ENCODE results near the gene RNU1-1.
A peak's percentile ranks its signal among the peaks of the same experiment; 100 is the strongest.
"Not testable (repeated sequence)": the region's sequence is repeated elsewhere in the genome, so short reads cannot be mapped to it uniquely, and the experiment has no call there.

Gene RNU1-1

DNA sequence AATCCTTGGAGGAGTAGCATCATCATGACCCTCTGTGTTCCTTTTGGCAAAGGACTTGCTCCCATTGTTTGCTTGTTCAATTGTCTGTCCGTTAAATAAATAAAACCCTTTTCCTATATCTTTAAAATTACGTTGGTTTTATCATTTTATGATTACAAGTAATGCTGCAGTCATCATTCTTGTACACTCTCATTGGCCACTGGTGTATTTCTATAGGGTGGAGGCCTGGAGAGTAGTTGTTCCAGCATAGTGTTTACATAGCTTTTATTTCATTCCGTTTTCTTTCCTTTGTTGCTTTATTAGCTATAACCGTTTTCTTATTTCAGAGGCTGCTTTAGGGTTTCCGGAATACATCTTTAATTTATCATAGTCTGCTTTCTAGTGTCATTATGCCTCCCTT, 7.6 kb upstream of the RNU1-1 start:
- not testable (repeated sequence) for DNase-seq (ENCODE audit: low spot score)

- no peak for DNase-seq (ENCODE audit: low spot score)
These were observed 7.2 kb upstream of the RNU1-1 start for GRCh38 chr1:16521288-16521583.

DNA sequence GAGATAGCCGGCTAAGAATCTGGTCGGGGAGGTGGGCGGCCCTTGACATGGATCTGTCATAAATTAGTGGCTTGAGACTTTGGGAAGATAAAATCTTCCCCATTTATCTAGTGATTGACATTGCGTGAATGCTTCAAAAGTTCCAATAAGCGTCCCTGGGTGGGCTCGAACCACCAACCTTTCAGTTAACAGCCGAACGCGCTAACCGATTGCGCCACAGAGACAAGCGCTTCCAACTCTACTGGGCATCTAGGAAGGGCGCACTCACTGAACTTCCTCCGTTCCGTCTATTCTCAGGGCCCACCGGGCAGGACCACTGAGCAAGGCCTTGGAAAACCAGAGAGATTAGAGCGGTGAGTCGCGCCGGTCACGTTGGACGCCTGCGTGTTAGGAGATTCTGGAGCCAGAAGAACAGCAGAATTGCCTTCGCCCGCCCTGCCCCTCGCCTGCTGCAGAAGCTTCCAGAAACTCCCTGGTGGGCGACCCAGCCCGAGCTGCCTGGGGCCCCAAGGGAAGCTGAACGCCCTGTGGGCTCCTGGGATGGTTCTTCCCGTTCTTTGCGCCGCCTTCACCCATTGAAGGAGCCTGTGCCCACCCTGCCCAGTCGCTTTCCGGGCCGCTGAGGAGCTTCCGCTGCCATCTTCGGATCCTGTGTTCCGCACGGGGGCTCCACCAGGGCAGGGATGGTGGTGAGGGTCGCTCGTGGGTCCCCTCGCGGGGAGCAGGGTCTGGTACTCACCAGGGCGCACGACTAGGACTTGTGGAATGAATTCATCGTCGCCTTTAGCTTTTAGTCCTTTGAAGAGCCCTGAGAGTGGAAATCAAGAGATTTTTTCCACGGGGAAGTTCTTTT, 6.6 kb upstream of the RNU1-1 start:
- peak; percentile 5 for DNase-seq (ENCODE audit: low spot score)

GRCh38 chr1:16519255-16519951, 5.3 kb upstream of the RNU1-1 start:
- DNase-seq (ENCODE audit: low spot score) = not testable (repeated sequence)

GRCh38 chr1:16518913-16519254, 4.8 kb upstream of the RNU1-1 start:
- DNase-seq (ENCODE audit: low spot score) = not testable (repeated sequence)

DNA sequence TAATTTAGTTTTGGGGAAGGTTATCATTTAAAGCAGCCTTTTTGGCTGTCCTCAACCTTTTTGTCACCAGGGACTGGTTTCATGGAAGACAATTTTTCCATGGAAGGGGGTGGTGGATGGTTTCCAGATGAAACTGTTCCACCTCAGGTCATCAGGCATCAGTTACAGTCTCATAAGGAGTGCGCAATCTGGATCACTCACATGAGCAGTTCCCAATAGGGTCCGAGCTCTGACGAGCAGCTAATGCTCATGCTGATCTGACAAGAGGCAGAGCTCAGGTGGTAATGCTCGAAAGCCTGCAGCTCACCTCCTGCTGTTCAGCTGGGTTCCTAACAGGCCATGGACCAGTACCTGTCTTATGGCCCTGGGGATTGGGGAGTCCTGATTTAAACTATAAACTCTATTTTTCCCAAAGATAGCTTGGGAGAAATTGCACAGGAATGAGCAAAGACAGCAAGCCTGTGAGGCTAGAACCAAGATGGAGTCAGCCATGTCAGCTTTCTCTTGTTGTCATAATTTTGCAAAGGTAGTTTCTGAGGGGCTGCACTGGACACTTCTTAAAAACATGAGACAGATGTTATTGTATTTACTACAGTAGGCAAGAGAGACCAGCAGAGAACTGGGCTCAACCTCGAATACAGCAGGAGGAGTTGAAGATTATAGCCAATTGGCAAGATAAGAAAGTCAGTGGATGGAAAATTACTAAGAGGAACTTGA, 2.8 kb upstream of the RNU1-1 start:
- DNase-seq (ENCODE audit: low spot score) = not testable (repeated sequence)

DNA sequence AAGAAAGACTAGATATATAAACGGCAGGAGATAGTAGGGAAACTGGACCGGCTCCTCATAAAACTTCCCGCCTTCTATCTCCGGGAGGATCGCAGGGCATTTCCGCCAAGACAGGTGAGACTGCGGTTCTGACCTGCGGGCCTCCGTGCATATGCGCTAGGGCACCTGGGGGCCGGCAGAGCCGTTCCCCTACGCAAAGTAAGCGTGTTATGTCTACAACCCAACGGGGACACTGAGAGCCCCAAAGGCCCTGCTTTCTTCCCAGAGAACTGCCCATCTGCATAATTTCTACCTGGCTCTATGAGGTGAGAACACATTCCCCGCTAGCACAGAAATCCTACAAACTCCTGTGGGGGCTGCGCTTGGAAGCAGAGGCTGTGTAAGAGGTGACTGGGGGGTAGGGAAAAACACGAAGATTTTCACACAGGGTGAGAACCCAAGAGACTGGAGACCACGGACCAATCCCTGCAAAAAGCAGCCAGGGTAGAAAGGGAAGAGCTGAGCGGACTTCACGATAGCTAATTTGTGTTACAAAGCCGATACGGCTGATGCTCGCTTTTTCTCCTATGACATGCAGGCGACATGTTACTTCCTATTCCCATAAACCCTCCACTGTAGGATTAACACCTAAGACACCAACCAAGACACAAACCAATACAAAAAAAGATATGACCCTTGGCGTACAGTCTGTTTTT, 526 bp downstream of the RNU1-1 start:
- DNase-seq (ENCODE audit: low spot score) = peak; percentile 99

DNA sequence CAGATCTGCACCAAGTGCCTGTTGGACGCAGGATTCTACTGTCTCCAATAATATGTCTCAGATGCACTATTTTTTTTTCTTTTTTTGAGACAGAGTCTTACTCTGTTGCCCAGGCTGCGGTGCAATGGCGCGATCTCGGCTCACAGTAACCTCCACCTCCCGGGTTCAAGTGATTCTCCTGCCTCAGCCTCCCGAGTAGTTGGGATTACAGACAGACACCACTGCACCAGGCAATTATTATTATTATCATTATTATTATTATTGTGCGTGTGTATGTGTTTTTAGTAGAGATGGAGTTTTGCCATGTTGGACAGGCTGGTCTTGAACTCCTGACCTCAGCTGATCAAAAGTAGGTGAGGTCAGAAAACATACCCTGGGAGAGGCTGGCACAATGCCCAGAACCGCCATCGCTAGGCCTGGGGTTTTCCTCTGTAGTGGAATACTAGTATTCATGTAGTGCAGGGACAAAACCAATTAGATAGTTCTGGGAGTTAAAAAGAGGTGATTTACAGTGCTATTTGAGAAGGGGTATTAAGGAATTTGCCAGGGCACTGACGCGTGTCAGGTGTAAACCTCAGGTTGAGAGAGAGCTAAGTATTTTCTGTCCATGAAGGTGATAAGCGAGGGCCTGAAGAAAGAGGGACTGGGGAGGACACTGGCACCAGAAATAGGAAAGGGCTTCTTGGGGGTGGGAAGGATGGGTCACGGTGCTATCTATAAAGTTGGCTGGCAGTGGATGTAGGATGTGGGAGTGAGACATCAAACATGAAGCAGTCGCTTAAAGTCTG, 1.3 kb downstream of the RNU1-1 start:
- peak; percentile 22 for DNase-seq (ENCODE audit: low spot score)

GRCh38 chr1:16511926-16512325, 2.2 kb downstream of the RNU1-1 start:
- not testable (repeated sequence) for DNase-seq (ENCODE audit: low spot score)

- DNase-seq (ENCODE audit: low spot score) = peak; percentile 13
These were observed 5.1 kb downstream of the RNU1-1 start for GRCh38 chr1:16508861-16509445.

DNA sequence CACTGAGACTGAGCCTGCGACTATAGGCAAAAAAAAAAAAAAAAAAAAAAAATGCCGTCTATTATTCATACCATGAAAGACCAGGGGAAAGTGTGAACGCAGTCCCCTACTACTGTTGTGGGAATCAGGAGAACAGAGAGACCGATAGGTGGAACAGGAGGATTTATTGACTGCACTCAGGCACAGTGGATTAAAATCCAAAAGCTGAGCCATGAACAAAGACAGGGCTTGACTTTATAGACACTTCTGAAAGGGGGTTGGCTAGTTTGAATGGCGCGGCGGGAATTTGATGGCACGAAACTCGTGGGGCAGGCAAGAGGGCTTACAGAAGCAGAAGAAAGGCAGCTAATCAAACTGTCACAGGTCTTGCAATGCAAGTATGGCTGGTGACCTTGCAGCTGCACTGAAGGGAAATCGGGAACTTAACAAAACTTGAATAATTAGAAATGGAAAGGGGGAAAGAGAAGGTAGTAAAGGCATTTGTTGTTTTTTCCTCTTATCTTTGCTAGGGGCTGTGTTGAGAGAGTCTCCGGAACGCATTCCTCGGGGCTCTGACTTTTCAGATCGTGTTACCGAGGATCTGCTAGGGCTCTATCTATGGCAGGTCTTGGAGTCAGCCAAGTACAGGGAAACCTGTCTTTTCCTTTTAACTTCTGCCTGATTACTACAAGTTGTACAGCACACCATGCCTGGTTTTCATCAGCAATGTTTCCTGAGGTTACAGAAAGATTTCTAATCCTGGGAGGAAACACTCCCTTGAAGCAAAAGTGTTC, 7.5 kb downstream of the RNU1-1 start:
- not testable (repeated sequence) for DNase-seq (ENCODE audit: low spot score)

- DNase-seq (ENCODE audit: low spot score) = not testable (repeated sequence)
These were observed 8.2 kb downstream of the RNU1-1 start for GRCh38 chr1:16505870-16506269.

DNA sequence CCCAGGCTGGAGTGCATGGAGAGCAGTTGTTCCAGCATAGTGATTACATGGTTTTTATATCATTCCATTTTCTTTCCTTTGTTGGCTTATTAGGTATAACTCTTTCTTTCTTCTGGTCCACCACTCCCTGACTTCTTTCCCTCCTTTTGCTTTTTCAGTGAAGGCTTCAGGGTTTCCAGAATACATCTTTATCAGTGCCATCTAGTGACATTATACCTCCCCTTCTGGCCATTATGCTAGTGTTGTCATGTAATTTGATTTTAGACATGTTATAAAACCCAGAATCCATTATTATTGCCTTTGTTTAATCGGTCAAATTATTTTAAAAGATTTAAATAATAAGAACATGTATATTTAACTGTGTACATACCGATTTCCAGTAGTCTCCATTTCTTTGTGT, 10.6 kb downstream of the RNU1-1 start:
- no peak for DNase-seq (ENCODE audit: low spot score)

- DNase-seq (ENCODE audit: low spot score) = not testable (repeated sequence)
These were observed 12.6 kb downstream of the RNU1-1 start for GRCh38 chr1:16501446-16501845.

DNA sequence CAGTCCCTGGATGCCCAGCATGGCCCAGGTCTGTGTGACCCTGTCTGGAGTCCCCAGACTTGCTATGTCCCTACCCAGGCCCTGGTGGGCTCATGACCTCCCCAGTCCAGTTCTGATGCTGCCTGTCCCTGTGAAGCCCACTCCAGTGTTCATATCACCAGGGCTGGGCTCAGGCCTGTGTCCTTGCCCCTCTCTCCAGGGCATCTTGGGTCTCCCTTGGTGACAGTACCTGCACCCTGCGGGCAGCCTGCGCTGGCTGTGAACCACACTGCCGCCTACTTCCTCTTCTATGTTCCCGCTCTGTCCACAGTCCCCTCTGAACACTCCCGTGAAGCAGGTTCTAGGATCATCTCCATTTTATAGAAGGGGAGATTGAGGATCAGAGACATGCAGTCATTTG, 13.1 kb downstream of the RNU1-1 start:
- DNase-seq (ENCODE audit: low spot score) = not testable (repeated sequence)

DNA sequence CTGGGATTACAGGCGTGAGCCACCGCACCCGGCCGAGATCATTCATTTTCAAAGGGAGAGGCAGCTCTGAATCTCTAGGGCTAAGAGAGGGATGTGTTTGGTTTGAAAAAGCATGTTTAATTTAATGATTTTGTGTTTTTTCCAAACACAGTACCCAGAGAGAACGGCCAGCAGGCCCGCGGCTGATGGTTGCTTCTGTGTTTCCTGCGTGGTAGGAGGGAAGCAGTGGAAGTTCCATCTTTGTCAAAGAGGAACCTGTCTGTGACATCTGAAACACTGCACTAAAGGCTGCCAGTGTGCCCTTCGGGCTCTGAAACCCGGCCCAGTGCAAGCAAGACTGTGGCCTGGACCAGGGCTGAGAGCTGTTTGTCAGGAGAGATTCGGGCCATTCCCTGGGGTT, 13.6 kb downstream of the RNU1-1 start:
- DNase-seq (ENCODE audit: low spot score) = not testable (repeated sequence)

DNA sequence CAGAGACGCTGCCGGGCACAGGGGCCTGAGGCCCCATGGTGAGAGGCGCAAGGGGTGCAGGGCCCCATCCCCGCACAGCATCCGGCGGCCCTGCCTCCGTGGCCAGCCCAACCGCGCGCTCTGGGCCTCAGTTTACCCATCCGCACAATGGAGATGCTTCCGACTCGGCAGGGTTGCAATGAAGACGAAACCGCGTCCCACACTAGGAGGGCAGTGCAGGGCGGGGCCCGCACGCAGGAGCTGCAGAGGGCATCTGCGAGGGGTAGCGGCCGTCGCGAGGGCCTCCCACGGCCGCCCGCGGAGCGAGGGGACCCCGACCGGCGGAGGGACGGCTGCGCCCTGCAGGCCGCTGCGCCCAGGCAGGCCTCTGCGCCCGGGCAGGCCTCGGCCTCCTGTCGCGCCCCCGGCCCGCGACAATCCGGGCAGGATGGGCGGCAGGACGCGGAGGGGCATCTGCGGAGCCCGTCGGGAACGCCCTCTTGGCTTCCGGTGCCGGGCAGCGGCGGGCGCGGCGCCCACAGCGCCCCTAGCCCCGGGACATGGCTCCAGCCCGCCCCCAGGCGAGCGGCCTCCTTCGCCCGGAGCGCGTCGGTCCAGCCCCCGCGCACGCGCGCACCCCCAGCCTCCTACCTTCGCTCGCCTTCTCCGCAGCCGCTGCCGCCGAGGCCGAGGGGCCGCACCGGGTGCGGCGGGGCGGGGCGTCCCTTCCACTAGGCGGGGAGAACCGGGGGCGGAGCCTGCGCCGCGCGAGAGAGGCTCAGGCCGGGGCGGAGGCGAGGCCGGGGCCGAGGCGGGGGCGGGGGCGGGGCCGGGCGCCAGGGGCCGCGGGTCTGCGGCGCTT, 15.3 kb downstream of the RNU1-1 start:
- peak; percentile 88 for DNase-seq (ENCODE audit: low spot score)

DNA sequence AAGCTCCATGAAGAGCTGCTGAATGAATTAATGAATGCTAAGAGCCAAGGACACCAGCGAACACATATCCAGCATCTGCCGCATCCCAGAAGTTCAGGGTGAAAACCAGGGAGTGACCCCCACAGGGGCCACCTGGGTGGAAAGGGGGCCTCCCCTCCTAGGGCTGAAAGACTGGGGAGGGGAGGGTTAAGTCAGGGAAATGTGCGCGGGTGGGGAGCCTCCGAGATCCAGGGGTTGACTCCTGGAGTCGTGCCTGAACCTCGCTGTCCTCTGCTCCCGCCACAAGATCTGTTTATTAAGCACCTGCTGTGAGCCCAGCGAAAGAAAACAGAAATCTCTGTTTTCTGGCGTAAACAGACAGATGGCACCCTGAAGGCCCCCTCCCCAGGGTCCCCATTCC, 16.0 kb downstream of the RNU1-1 start:
- not testable (repeated sequence) for DNase-seq (ENCODE audit: low spot score)

DNA sequence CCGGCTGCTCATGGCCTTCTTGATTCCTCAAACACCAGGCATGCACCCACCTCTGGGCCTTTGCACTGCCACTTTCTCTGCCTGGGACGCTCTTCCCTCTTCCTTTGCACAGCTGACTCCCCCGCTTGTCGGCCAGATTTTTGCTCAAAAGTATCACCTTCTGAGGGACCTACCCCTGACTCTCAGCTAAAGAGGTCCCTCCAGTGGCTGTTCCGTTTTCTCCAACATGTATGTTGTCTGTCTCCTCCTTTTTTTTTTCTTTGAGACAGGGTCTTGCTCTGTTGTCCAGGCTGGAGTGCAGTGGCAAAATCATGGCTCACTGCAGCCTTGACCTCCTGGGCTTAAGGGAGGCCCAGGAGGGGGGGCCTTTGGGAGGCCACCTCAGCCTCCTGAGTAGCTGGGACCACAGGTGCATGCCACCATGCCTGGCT, 16.6 kb downstream of the RNU1-1 start:
- DNase-seq (ENCODE audit: low spot score) = not testable (repeated sequence)
